Right cardiac atrium (tissue), 5 donors: ENCODE results near the gene CHD9NB. TPM values are rescaled to one million over a fixed set of nuclear protein-coding genes. Genes with fewer than 3 reads are reported as not detected.
"Not testable (repeated sequence)": the region's sequence is repeated elsewhere in the genome, so short reads cannot be mapped to it uniquely, and the experiment has no call there.

Source experiments
- ATAC-seq, 2 donors: fragments of 200-7000 bp; cut with Tn5 transposase; one replicate each; pipeline versions ENCODE4 v1.8.0 to v1.9.1; 2020; ENCODE audit warnings: moderate library complexity in 2 of 2, mild to moderate bottlenecking in 1 of 2
- DNase-seq, 3 donors: peaks; one replicate each; pipeline ENCODE4 v3.0.0-alpha.2; 2020
- H3K27ac ChIP-seq: one replicate; pipeline ENCODE4 v1.5.1; 2013; ENCODE audit warnings: mild to moderate bottlenecking, low read length, control low read depth, moderate library complexity
- H3K27me3 ChIP-seq: one replicate; pipeline ENCODE4 v1.6.1; 2013; ENCODE audit not compliant: control insufficient read depth, insufficient read depth
- H3K4me1 ChIP-seq: one replicate; pipeline ENCODE4 v1.6.1; 2013; ENCODE audit warnings: low read length; ENCODE audit not compliant: control insufficient read depth, insufficient read depth
- H3K4me3 ChIP-seq: one replicate; pipeline ENCODE4 v1.5.1; 2013; ENCODE audit warnings: low read length, control low read depth
- H3K9me3 ChIP-seq: one replicate; pipeline ENCODE4 v1.6.1; 2013; ENCODE audit warnings: low read length; ENCODE audit not compliant: control insufficient read depth
- WGBS: extraction: QIAGEN DNeasy Blood & Tissue Kit; methylation state at CpG from one replicate; pipeline ENCODE4 v1.1.7; 2013; 5-methylcytosine and 5-hydroxymethylcytosine counted together
- intact Hi-C, 4 donors: fragments of 100-400 bp; cut with DNase I; formaldehyde crosslinking; loops; one replicate each; pipeline versions ENCODE4 v1.11.0 to v1.14.0; 2022 to 2023
- polyA plus RNA-seq: library from polyadenylated mRNA; stranded (reverse); fragments of 200-250 nt; gene quantifications from one replicate; pipeline ENCODE4 v1.2.3, GENCODE V29; 2013
- total RNA-seq, 4 donors: library from RNA; stranded (reverse); fragmentation: NEBNext Ultra II Directional; extraction: Animal tissue kit (Norgen Biotek cat#: 25700); gene quantifications; one replicate each; pipeline ENCODE4 v1.2.1, GENCODE V29; 2021
- donor health status: healthy with polysubstance abuse.
- donor health status: DM: no; HTN: yes; CAD: no.
- donor health status: DM: no; HTN: no; CAD: no.
- donor health status: DM: no; HTN: yes; CAD: no; lungs with severe emphysema.
- donor health status: DM: yes; HTN: yes; CAD: no.

Gene CHD9NB
- total and polyA plus RNA-seq, 5 donors = 0.50 to 0.94 (median 0.77) TPM

DNA sequence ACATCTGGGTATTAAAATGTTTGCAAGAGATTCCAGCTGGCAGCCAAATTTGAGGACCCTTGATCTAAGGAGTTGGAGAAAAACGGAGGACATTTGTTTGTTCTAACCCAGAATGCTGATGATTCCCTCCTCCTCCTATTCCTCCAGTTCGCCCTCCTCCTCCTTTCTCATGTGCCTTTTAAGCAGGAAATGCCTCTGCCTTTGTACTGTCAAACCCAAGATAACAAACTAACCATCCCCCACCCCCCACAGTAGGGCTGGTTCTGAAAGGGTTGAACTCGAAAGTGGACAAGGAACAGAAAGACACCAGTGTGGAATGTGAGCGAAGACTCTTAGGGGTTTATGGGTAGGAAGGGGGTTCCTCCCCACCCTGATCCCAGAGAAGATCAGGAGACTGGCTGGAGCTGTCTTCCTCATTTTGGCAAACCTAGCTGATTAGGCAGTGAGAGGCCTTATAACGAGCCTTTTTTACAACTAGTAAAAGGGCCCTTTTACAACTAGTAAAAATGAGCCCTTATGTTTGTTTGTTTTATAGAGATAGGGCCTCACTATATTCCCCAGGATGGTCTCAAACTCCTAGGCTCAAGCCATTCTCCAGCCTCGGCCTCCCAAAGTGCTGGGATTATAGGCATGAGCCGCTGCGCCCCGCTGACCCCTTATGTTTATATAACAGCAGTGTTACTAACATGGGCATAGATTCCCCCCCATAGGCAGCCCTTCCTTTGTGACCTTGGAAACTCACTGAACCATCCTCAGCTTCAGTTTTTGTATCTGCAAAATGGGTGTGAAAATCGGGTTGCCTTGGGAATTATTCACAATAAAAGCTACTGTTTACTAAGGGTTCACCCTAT, 3.1 kb upstream of the CHD9NB start:
- intact Hi-C loops = loop anchor here (5.0 to 10.0 kb wide), 8 partner anchors 37 to 229 kb away; no protein-coding TSS in a partner anchor
- Histone ChIP-seq H3K9me3 (no peaks in the 10 kb centered on the region), H3K27ac (peak overlapping the region; percentile 94), H3K27me3 (no peaks in the 10 kb centered on the region), H3K4me3 (peak overlapping the region; percentile 75), H3K4me1 (peaks cover 4% of the 10 kb centered on the region)
- WGBS = 35% methylated on average over 10 of the region's 10 CpGs
- ATAC-seq (peak; percentile 35 to 66), DNase-seq (peak in 2 of 3 donors; percentile 37 to 68)

- Histone ChIP-seq H3K27ac (peak within 1 kb of the TSS; percentile 94), H3K27me3 (no peaks in the 10 kb centered on the region), H3K9me3 (no peaks in the 10 kb centered on the region), H3K4me1 (peaks cover 4% of the 10 kb centered on the region), H3K4me3 (peak within 1 kb of the TSS; percentile 75)
- under 1% methylated on average over 62 of the region's 62 CpGs for WGBS
- intact Hi-C loops = loop anchor here (1.0 to 10.0 kb wide), 9 partner anchors 37 to 230 kb away; no protein-coding TSS in a partner anchor
- ATAC-seq (peak; percentile 89 to 91), DNase-seq (peak; percentile 86 to 96 (median 94))
These were observed 2.2 kb upstream of the CHD9NB start, which contains the start of gene CHD9 for GRCh38 chr16:53054670-53055485. Gene CHD9, plus strand, starts transcription at chr16:53054991. Its CDS starts 101,099 bp downstream, at chr16:53156090.

- Histone ChIP-seq H3K4me3 (peak overlapping the region; percentile 75), H3K27ac (peak overlapping the region; percentile 14), H3K27me3 (no peaks in the 10 kb centered on the region), H3K4me1 (peaks cover 4% of the 10 kb centered on the region), H3K9me3 (no peaks in the 10 kb centered on the region)
- intact Hi-C loops = loop anchor here in 3 of 4 donors (1.0 to 10.0 kb wide), 6 partner anchors 71 to 231 kb away; no protein-coding TSS in a partner anchor
- 51% methylated on average over 13 of the region's 13 CpGs for WGBS
- DNase-seq = peak; percentile 68 to 87 (median 81)
- peak; percentile 43 to 52 for ATAC-seq
These were observed 1.4 kb upstream of the CHD9NB start for GRCh38 chr16:53053967-53054669.

DNA sequence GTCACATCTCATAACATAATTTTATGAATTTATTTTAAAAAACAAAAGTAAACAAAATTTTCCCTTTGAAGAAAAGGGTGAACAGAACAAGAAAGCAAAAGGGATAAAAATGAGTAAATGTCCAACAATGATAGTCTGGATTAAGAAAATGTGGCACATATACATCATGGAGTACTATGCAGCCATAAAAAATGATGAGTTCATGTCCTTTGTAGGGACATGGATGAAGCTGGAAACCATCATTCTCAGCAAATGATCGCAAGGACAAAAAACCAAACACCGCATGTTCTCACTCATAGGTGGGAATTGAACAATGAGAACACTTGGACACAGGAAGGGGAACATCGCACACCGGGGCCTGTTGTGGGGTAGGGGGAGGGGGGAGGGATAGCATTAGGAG, 1.4 kb downstream of the CHD9NB start:
- ATAC-seq, DNase-seq: not testable (repeated sequence)
- intact Hi-C loops = loop anchor here in 3 of 4 donors (10.0 kb wide), 5 partner anchors 74 to 234 kb away; no protein-coding TSS in a partner anchor

DNA sequence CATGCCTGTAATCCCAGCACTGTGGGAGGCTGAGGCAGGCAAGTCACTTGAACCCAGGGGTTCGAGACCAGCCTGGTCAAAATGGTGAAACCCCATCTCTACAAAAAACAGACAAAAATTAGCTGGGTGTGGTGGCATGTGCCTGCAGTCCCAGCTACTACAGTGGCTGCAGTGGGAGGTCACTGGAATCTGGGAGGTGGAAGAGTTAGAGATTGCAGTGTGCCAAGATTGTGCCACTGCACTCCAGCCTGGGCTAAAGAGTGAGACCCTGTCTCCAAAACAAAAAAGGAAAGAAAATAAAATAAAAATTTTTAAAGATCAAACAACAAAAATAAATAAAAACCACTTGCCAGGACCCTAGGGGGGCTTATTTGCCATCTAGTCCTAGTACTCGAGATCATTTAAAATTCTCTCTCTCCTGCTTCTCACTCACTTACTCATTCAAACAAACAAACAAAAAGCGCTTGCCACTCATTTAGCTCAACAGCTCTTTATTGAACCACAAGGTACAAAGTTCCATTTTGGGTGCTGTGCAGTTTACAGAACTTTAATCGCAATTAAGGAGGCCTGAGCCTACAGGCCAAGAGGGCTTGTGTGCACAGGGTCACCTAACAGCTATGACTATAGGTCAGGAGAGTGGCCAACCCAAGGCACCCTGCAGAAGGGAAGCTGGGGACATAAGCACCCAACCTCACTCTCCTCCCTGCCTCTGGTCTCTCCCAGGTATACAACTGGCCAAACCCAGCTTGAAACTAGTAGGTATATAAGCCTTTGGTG, 4.4 kb downstream of the CHD9NB start:
- H3K4me1 ChIP-seq = no peaks in the 10 kb centered on the region
- no peak for DNase-seq
- ATAC-seq = no peak
- H3K27me3 ChIP-seq = no peaks in the 10 kb centered on the region
- WGBS = 94% methylated on average over 4 of the region's 4 CpGs
- H3K9me3 ChIP-seq = no peaks in the 10 kb centered on the region
- no peak overlapping the region for H3K27ac ChIP-seq
- intact Hi-C loops = no loop called here
- no peak overlapping the region for H3K4me3 ChIP-seq

More for the DNA sequence above, 1.4 kb downstream of the CHD9NB start:
- 92% methylated on average over 4 of the region's 4 CpGs for WGBS
- not testable (repeated sequence) for H3K4me3 ChIP-seq, H3K27ac ChIP-seq, H3K27me3 ChIP-seq, H3K4me1 ChIP-seq, H3K9me3 ChIP-seq

DNA sequence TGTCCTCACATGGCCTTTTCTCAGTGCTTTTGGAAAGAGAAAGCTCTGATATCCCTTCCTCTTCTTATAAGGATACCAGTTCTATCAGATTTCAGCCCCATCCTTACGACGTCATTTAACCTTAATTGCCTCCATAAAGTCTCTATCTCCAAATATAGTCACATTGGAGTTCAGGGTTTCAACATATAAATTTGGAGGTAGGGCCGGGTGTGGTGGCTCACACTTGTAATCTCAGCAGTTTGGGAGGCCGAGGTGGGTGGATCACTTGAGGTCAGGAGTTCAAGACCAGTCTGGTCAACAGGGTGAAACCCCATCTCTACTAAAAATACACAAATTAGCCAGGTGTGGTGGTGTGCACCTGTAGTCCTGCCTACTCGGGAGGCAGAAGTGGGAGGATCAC, 5.2 kb downstream of the CHD9NB start:
- H3K4me3 ChIP-seq, H3K9me3 ChIP-seq, H3K27me3 ChIP-seq, intact Hi-C loops, H3K4me1 ChIP-seq, ATAC-seq, DNase-seq, H3K27ac ChIP-seq: not testable (repeated sequence)
- WGBS = 92% methylated on average over 5 of the region's 5 CpGs

- ATAC-seq (no peak), DNase-seq (no peak)
- Histone ChIP-seq H3K4me3 (no peak overlapping the region), H3K27ac (no peak overlapping the region), H3K27me3 (no peaks in the 10 kb centered on the region), H3K9me3 (no peaks in the 10 kb centered on the region), H3K4me1 (peaks cover 2% of the 10 kb centered on the region)
- WGBS = 69% methylated on average over 6 of the region's 6 CpGs
- intact Hi-C loops = no loop called here
These were observed 7.1 kb downstream of the CHD9NB start for GRCh38 chr16:53045341-53046220.

DNA sequence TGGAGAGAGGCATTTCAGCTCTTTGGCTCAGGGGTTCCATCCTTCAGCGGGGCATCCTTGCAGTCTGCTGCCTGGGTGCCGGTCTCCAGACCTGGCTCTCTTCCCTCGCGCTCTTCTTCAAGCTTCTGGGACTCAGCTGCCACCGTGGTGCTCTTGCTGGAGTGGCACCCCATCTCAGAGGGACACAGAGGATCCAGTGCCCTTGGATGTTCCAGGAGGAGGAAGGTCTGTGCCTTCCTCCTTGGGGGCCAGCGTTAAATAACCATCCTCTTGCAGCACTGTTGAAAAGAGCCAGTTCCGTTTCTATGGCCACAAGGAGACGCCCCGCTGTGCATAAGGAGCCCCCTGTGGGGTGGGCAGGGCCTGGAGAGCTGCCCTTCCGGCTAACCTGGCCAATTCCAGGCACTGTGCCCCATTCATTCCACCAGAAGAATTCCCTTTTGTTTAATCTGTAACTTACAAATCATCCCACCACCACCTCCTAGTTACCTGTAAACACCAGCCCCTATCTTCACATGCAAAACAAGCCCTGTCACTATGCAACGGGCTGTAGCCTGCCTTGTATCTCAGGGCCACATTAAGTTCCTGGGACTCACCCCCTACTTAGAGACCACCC, 8.6 kb downstream of the CHD9NB start:
- DNase-seq (peak; percentile 33 to 69 (median 61)), ATAC-seq (peak; percentile 7 to 14)
- peak overlapping the region; percentile 20 for H3K27ac ChIP-seq
- H3K4me3 ChIP-seq = peak overlapping the region; percentile 29
- peaks cover 2% of the 10 kb centered on the region for H3K4me1 ChIP-seq
- WGBS = 29% methylated on average over 11 of the region's 11 CpGs
- H3K27me3 ChIP-seq = no peaks in the 10 kb centered on the region
- intact Hi-C loops = no loop called here
- no peaks in the 10 kb centered on the region for H3K9me3 ChIP-seq

- intact Hi-C loops = no loop called here
- Histone ChIP-seq H3K27ac (peak overlapping the region; percentile 20), H3K9me3 (no peaks in the 10 kb centered on the region), H3K4me3 (peak overlapping the region; percentile 29), H3K4me1 (peaks cover 2% of the 10 kb centered on the region), H3K27me3 (no peaks in the 10 kb centered on the region)
- DNase-seq (peak; percentile 28 to 75 (median 56)), ATAC-seq (peak; percentile 25 to 40)
- WGBS = 32% methylated on average over 5 of the region's 5 CpGs
These were observed 9.3 kb downstream of the CHD9NB start for GRCh38 chr16:53043428-53043831.
